SU-DHL-6 (cell line): ENCODE results near the gene MSX2.

Source experiments
- H2AFZ ChIP-seq: fragments of 200-600 bp; sonication (generic); 2 replicates; pipeline ENCODE4 v1.6.1; 2014; ENCODE audit warnings: low read depth, mild to moderate bottlenecking, moderate library complexity, mixed read lengths, antibody characterized with exemption, low read length; ENCODE audit not compliant: severe bottlenecking
- H3F3A ChIP-seq: fragments of 200-600 bp; shearing (Covaris generic); 2 replicates; pipeline ENCODE4 v1.6.0; 2016; ENCODE audit warnings: antibody characterized with exemption, mild to moderate bottlenecking; ENCODE audit not compliant: insufficient read depth
- H3K27ac ChIP-seq: fragments of 200-600 bp; sonication (generic); 2 replicates; pipeline ENCODE4 v1.5.1; 2016; ENCODE audit warnings: low read depth, mild to moderate bottlenecking, low read length, moderate library complexity, mixed read lengths
- H3K27me3 ChIP-seq: fragments of 200-600 bp; sonication (generic), shearing (Covaris generic); 2 replicates; pipeline ENCODE4 v1.6.0; 2014; ENCODE audit warnings: mild to moderate bottlenecking, low read length
- H3K36me3 ChIP-seq: fragments of 200-600 bp; sonication (generic); 2 replicates; pipeline ENCODE4 v1.6.1; 2014; ENCODE audit warnings: mild to moderate bottlenecking, low read length, mixed read lengths
- H3K4me2 ChIP-seq: fragments of 300-600, 200-600 bp; shearing (Covaris generic), sonication (generic); 2 replicates; pipeline ENCODE4 v1.6.0; 2014; ENCODE audit warnings: low read length, low read depth, mild to moderate bottlenecking; ENCODE audit not compliant: poor library complexity, severe bottlenecking
- H3K4me3 ChIP-seq: fragments of 200-600 bp; sonication (generic); 2 replicates; pipeline ENCODE4 v1.5.1; 2014; ENCODE audit warnings: antibody characterized with exemption, low read length, mild to moderate bottlenecking, mixed read lengths; ENCODE audit not compliant: insufficient read depth, poor library complexity, severe bottlenecking
- H3K79me2 ChIP-seq: fragments of 200-600 bp; sonication (generic); 2 replicates; pipeline ENCODE4 v1.6.1; 2014; ENCODE audit warnings: mild to moderate bottlenecking, low read length, moderate library complexity; ENCODE audit not compliant: insufficient read depth
- H3K9ac ChIP-seq: fragments of 200-600 bp; sonication (generic); 2 replicates; pipeline ENCODE4 v1.7.0; 2014; ENCODE audit warnings: mild to moderate bottlenecking, low read length
- H3K9me2 ChIP-seq: fragments of 200-600 bp; sonication (generic); replicated peaks from 2 replicates; pipeline ENCODE4 v1.6.1; 2014; ENCODE audit warnings: low read length; ENCODE audit not compliant: insufficient read depth
- H3K9me3 ChIP-seq: fragments of 200-600 bp; sonication (generic); 2 replicates; pipeline ENCODE4 v1.6.1; 2014; ENCODE audit warnings: low read length, mixed read lengths; ENCODE audit not compliant: insufficient read depth
- H4K20me1 ChIP-seq: fragments of 200-600 bp; sonication (generic); 2 replicates; pipeline ENCODE4 v1.6.1; 2014; ENCODE audit warnings: low read depth, mild to moderate bottlenecking, antibody characterized with exemption, low read length, moderate library complexity, mixed read lengths
- EZH2phosphoT487 ChIP-seq: fragments of 200-600 bp; sonication (generic), shearing (Covaris generic); conservative IDR thresholded peaks from 2 replicates; pipeline ENCODE4 v1.6.1; 2018; ENCODE audit warnings: mild to moderate bottlenecking, antibody characterized with exemption, low read length, moderate library complexity, mixed read lengths
- TF ChIP-seq, protein P1 (sequence below): fragments of 200-600 bp; sonication (generic); IDR thresholded peaks from one replicate; pipeline ENCODE4 v1.5.1; 2017; ENCODE audit warnings: antibody characterized with exemption, mild to moderate bottlenecking, low read length, moderate library complexity; ENCODE audit not compliant: insufficient read depth, poor library complexity, severe bottlenecking

MSX2 gene

DNA sequence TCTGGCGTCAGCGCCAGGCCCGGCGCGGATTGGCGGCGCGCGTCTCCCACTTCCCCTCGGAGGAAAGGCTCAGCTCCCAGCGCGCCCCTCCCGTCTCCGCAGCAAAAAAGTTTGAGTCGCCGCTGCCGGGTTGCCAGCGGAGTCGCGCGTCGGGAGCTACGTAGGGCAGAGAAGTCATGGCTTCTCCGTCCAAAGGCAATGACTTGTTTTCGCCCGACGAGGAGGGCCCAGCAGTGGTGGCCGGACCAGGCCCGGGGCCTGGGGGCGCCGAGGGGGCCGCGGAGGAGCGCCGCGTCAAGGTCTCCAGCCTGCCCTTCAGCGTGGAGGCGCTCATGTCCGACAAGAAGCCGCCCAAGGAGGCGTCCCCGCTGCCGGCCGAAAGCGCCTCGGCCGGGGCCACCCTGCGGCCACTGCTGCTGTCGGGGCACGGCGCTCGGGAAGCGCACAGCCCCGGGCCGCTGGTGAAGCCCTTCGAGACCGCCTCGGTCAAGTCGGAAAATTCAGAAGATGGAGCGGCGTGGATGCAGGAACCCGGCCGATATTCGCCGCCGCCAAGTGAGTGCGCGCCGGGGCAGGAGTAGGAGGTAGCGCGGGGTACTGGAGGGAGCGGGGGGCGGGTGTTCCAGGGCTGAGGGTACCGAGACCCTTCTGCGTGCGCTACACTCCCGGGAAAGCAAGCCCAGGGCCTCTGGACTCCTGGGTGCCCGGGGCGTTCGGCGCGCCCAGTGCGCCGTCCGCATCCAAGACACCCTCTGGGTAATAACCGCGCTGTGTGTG lies at the start of gene MSX2:
TSS of gene MSX2 (plus strand) at position 99 of the 777 bp plus-strand sequence. CDS start at position 177, 78 bp downstream.
- Histone ChIP-seq H3K9me2 (no peaks in the 10 kb centered on the region), H3K79me2 (no peaks in the 10 kb centered on the region), H3K27ac (no peak within 1 kb of the TSS), H3K27me3 (no peaks in the 10 kb centered on the region), H4K20me1 (no peaks in the 10 kb centered on the region), H3K36me3 (no peaks in the 10 kb centered on the region), H2AFZ (no peak within 1 kb of the TSS), H3K9ac (no peak within 1 kb of the TSS), H3K4me3 (no peak within 1 kb of the TSS), H3K4me2 (no peak within 1 kb of the TSS), H3F3A (no peaks in the 10 kb centered on the region), H3K9me3 (no peaks in the 10 kb centered on the region)
- no peak for TF ChIP-seq EZH2phosphoT487
- TF ChIP-seq, protein P1, sequence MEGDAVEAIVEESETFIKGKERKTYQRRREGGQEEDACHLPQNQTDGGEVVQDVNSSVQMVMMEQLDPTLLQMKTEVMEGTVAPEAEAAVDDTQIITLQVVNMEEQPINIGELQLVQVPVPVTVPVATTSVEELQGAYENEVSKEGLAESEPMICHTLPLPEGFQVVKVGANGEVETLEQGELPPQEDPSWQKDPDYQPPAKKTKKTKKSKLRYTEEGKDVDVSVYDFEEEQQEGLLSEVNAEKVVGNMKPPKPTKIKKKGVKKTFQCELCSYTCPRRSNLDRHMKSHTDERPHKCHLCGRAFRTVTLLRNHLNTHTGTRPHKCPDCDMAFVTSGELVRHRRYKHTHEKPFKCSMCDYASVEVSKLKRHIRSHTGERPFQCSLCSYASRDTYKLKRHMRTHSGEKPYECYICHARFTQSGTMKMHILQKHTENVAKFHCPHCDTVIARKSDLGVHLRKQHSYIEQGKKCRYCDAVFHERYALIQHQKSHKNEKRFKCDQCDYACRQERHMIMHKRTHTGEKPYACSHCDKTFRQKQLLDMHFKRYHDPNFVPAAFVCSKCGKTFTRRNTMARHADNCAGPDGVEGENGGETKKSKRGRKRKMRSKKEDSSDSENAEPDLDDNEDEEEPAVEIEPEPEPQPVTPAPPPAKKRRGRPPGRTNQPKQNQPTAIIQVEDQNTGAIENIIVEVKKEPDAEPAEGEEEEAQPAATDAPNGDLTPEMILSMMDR, result no peak

DNA sequence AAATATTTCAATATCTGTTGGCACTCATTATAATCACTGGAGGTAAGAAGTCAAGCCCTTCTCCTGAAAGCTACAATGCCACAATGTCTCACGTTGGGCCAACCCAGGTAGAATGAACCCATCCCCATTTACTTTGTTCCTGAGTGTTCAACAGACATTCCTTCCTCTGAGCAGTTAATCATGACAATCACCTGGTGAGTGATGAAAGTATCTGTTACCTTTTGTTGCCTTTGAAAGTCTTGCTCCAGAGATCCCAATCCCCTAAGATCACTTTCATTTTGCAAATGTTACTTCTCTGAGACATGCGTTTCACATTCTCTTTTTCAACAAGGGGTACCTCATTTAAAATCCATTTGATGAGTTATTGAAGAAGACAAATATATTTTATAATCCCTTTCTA lies 49.3 kb upstream of the MSX2 start:
- TF ChIP-seq, protein P1, result no peak
- TF ChIP-seq EZH2phosphoT487, result no peak

DNA sequence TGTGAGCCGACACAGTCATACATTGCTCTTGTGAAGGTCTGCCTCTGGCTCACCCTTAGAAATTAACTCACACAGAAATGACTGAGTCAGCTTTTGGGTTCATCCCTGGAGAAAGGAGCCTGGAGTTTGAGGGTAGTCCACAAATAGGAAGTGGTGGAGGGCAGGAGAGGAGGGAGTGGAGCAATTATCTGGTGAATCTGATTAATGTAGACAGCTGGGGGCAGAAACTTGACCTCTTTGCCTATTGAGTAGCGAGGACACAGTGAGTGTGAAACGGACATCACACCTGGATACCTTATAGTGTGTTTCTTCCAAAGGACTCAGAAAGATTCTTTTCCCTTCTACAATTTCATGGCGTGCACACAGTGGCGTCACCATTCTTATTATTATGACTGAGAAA lies 48.5 kb upstream of the MSX2 start:
- no peak overlapping the region for H2AFZ ChIP-seq
- H3K79me2 ChIP-seq, result no peaks in the 10 kb centered on the region
- TF ChIP-seq, protein P1, result no peak
- TF ChIP-seq EZH2phosphoT487, result no peak
- H3K27ac ChIP-seq, result no peak overlapping the region
- H3F3A ChIP-seq, result no peaks in the 10 kb centered on the region
- no peak overlapping the region for H3K4me2 ChIP-seq
- no peaks in the 10 kb centered on the region for H3K27me3 ChIP-seq
- no peaks in the 10 kb centered on the region for H3K9me3 ChIP-seq
- no peaks in the 10 kb centered on the region for H4K20me1 ChIP-seq
- no peaks in the 10 kb centered on the region for H3K36me3 ChIP-seq
- no peak overlapping the region for H3K9ac ChIP-seq
- H3K9me2 ChIP-seq, result no peaks in the 10 kb centered on the region
- no peak overlapping the region for H3K4me3 ChIP-seq

More for the DNA sequence above, 49.3 kb upstream of the MSX2 start:
- Histone ChIP-seq H3K36me3 (no peaks in the 10 kb centered on the region), H3K79me2 (no peaks in the 10 kb centered on the region), H3F3A (no peaks in the 10 kb centered on the region), H3K27me3 (no peaks in the 10 kb centered on the region), H3K4me2 (no peak overlapping the region), H3K27ac (no peak overlapping the region), H3K4me3 (no peak overlapping the region), H3K9me3 (no peaks in the 10 kb centered on the region), H3K9me2 (no peaks in the 10 kb centered on the region), H3K9ac (no peak overlapping the region), H4K20me1 (no peaks in the 10 kb centered on the region), H2AFZ (no peak overlapping the region)
